Coronary artery (tissue), 2 donors: ENCODE results near the gene TRIM39.

Experiments used
- DNase-seq: peaks from one replicate; pipeline ENCODE4 v3.0.0-alpha.2; 2017; ENCODE audit warnings: low spot score
- H3K27ac ChIP-seq, 2 donors: fragments of 200-600 bp; sonication (generic); one replicate each; pipeline ENCODE4 v1.5.1; 2016 to 2019
- H3K4me3 ChIP-seq: fragments of 200-600 bp; sonication (generic); 2 replicates; pipeline ENCODE4 v1.5.1; 2016; ENCODE audit warnings: mild to moderate bottlenecking, moderate library complexity
- TF ChIP-seq, protein P1 (sequence below): fragments of 200-600 bp; sonication (generic); IDR thresholded peaks from one replicate; pipeline ENCODE4 v1.5.1; 2019; ENCODE audit warnings: antibody characterized with exemption

Gene TRIM39

DNA sequence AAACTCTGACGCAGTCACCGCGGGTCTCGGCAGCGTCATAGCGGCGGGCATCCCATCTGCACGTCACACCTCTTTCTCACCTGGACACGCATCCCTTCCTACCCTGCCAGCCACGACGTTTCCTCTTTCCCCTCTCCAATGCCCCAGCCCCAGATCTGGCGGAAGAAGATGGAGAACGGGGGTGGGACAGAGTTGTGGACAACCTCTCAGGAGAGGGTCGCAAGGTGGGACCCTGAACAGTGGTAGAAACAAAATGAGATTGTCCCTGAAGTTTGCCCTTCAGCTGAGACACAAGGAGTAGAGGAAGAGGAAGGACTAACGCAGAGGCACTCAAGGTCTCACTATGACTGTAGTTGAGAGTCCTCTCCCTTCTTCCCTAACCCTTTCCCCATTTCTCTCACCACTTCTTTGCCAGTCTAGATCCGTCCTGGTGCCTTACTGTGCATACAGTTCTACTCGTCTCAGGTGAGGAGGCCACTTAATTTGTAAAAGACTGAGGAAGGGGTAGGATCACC lies 562 bp downstream of the TRIM39 start:
- peak overlapping the region; percentile 100 for H3K4me3 ChIP-seq
- TF ChIP-seq, protein P1, sequence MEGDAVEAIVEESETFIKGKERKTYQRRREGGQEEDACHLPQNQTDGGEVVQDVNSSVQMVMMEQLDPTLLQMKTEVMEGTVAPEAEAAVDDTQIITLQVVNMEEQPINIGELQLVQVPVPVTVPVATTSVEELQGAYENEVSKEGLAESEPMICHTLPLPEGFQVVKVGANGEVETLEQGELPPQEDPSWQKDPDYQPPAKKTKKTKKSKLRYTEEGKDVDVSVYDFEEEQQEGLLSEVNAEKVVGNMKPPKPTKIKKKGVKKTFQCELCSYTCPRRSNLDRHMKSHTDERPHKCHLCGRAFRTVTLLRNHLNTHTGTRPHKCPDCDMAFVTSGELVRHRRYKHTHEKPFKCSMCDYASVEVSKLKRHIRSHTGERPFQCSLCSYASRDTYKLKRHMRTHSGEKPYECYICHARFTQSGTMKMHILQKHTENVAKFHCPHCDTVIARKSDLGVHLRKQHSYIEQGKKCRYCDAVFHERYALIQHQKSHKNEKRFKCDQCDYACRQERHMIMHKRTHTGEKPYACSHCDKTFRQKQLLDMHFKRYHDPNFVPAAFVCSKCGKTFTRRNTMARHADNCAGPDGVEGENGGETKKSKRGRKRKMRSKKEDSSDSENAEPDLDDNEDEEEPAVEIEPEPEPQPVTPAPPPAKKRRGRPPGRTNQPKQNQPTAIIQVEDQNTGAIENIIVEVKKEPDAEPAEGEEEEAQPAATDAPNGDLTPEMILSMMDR, result no peak
- no peak for DNase-seq
- H3K27ac ChIP-seq, result peak overlapping the region; percentile 94 to 100

DNA sequence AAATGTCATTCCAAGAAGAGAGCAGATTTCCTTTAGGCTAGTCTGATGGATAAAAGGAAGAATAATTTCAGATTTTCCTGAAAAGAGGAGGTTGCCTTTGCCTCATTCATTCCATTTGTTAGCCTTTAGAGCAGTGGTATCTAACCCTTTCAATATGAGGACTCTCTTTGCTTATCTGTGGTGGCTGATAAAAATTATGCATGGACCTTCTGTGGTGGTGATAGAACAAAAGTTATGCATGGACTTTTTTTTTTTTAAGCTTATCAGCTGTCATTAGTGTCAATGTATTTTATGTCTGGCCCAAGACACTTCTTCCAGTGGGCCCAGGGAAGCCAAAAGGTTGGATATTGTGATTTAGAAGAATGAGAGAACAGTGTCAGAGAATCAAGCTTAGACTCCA lies 1.7 kb downstream of the TRIM39 start:
- TF ChIP-seq, protein P1, result no peak
- H3K4me3 ChIP-seq, result no peak overlapping the region

DNA sequence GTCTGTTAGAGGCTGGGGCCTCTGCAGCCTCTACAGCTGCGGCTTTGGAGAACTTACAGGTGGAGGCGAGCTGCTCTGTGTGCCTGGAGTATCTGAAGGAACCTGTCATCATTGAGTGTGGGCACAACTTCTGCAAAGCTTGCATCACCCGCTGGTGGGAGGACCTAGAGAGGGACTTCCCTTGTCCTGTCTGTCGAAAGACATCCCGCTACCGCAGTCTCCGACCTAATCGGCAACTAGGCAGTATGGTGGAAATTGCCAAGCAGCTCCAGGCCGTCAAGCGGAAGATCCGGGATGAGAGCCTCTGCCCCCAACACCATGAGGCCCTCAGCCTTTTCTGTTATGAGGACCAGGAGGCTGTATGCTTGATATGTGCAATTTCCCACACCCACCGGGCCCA lies 2.6 kb downstream of the TRIM39 start:
- Histone ChIP-seq H3K27ac (no peak overlapping the region), H3K4me3 (no peak overlapping the region)
- TF ChIP-seq, protein P1, result no peak
- no peak for DNase-seq

More for the DNA sequence above, 1.7 kb downstream of the TRIM39 start:
- H3K27ac ChIP-seq, result no peak overlapping the region
- no peak for DNase-seq

DNA sequence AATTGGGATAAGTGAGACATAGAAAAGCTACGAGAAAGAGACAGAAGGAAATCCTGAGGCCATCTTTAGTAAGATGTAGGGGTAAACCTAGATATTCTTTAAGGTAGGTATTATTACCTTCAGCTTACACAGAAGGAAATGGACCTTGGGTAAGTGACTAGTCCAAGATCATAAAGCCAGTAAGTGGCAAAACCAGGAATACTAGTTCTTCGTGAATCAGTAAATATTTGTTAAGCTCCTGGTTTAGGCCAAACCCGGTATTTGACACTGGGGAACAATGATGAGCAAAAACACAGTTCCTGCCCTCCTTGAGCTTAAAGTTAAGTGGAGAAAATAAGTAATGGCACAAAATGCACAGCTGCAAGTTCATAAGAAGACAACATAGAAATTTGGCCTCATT lies 5.3 kb downstream of the TRIM39 start:
- no peak overlapping the region for H3K4me3 ChIP-seq
- TF ChIP-seq, protein P1, result no peak
- H3K27ac ChIP-seq, result no peak overlapping the region
- no peak for DNase-seq

DNA sequence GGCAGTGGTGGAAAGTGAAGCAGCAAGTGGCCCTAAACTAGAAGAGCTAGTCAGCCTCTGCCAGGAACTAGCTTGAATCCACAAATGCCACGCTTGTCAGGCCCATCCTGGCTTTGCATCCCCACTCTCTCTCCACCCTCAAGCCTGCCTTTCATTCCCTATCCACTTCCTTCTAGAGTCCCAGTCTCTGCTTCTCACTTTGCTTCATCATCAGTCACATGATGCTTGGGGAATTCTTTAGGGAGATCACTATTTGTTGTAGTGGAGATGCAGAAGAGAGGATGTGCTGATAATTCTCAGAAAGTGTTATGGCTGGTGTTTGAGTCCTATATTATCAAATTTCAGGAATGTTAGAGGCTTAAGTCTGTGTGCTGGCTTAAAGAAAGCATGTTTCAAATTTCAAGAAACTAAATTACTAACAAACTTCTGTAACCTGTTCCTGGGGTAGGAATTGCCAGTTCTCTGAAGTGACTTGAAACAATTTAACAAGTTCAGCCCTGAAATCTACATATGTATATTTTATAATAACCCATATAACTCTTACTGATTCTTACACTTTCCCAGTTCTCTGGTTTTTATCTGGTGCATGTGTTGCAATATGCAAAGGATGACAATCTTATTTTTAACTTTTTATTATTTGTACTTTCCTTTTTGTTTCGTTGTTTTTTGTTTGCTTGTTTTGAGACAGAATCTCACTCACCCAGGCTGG lies 7.5 kb downstream of the TRIM39 start:
- TF ChIP-seq, protein P1, result no peak
- Histone ChIP-seq H3K27ac (no peak overlapping the region), H3K4me3 (no peak overlapping the region)
- no peak for DNase-seq

DNA sequence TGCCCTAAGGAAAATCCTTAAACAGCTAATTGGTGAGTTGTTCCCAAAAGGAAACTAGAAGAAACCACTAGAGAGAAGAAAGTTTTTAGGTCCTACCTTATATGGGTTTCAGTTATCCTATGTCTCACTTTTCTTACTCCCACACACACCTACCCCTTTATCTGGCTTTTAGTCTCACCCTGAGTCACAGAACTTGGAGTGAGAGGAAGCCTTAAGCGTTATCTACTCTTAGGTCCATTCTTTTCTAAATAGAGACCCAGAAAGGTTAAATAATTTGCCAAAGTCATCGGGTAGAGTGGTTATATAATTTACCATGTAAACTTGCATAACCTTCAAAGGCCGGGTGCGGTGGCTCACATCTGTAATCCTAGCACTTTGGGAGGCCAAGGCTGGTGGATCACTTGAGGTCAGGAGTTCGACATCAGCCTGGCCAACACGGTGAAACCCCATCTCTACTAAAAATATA lies 13.9 kb downstream of the TRIM39 start:
- no peak for DNase-seq
- Histone ChIP-seq H3K4me3 (no peak overlapping the region), H3K27ac (no peak overlapping the region)
- TF ChIP-seq, protein P1, result no peak

DNA sequence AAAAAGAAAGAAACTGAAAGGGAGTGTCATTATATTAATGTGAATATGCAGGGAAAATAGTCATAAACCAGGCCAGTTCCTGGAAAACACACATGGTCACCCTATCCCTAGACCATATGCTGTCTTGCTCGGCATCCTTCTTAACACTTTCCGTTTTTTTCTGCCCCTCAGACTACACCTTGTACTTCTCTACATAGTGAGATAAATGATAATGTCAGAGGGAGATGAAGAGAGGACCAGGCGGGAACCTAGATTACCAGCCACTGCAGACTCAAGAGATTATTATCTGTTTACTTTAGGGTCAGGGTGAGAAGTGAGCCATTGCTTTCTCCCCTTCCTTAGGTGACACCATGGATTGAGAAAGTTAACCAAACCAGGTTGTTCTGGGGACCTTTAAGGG lies 14.5 kb downstream of the TRIM39 start:
- TF ChIP-seq, protein P1, result no peak
- Histone ChIP-seq H3K4me3 (no peak overlapping the region), H3K27ac (no peak overlapping the region)
- no peak for DNase-seq
